Fibroblast of lung (primary cell): ENCODE data around the gene WWC2.

Experiments used
- EZH2 ChIP-seq: IDR thresholded peaks from 2 replicates; pipeline ENCODE4 v1.5.1; 2012; ENCODE audit warnings: low read length, control low read depth, mild to moderate bottlenecking; ENCODE audit errors: missing control alignments
- TF ChIP-seq, protein P1 (sequence below), 2 donors: IDR thresholded peaks in 1 of 2; conservative IDR thresholded peaks in 1 of 2; 1 replicate in 1 of 2; 2 replicates in 1 of 2; pipeline ENCODE4 v1.5.1; 2011 to 2012; ENCODE audit warnings: low read length in 2 of 2, control low read depth in 1 of 2, inconsistent platforms in 1 of 2, low read depth in 1 of 2, mild to moderate bottlenecking in 1 of 2

DNA sequence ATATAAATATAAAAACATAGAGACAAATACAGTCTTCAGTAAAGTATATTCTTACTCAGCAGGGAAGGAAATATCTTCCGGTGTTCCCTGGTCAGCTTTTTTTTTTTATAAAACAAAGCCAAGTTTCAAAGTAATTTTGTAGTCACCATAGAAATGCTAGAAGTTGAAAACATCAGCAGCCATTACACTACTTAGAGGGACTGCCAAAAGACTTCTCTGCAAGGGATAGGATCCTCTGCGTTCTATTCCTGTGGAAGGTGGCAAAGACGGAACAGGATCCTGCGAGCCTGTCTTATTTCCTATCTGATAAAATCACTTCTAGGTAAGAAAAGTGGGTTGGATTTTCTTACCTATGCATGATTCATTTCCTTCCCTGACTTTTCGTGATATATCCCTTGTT is 201.6 kb downstream of the WWC2 start:
- TF ChIP-seq EZH2: no peak
- TF ChIP-seq, protein P1, sequence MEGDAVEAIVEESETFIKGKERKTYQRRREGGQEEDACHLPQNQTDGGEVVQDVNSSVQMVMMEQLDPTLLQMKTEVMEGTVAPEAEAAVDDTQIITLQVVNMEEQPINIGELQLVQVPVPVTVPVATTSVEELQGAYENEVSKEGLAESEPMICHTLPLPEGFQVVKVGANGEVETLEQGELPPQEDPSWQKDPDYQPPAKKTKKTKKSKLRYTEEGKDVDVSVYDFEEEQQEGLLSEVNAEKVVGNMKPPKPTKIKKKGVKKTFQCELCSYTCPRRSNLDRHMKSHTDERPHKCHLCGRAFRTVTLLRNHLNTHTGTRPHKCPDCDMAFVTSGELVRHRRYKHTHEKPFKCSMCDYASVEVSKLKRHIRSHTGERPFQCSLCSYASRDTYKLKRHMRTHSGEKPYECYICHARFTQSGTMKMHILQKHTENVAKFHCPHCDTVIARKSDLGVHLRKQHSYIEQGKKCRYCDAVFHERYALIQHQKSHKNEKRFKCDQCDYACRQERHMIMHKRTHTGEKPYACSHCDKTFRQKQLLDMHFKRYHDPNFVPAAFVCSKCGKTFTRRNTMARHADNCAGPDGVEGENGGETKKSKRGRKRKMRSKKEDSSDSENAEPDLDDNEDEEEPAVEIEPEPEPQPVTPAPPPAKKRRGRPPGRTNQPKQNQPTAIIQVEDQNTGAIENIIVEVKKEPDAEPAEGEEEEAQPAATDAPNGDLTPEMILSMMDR (conservative IDR thresholded peaks at IDR 0.05 in 1 of 2, IDR thresholded peaks at IDR 0.05 in 1 of 2; ENCODE audit: low read depth in 1 of 2, low read length in 2 of 2): no peak
